ENCODE measurements around the gene GRID1. TPM values are rescaled to one million over a fixed set of nuclear protein-coding genes. Genes with fewer than 3 reads are reported as not detected.

The GRID1 gene
- total RNA-seq, 1 donor from 2014 or later, result 0.75 TPM

GRCh38 chr10:85787881-85788280 lies 578.7 kb downstream of the GRID1 start:
- Mint-ChIP-seq H3K36me3 (ENCODE audit: low read depth, unreplicated experiment) (no peaks in the 10 kb centered on the region), H3K27ac (ENCODE audit: unreplicated experiment) (no peak overlapping the region), H3K9me3 (ENCODE audit: unreplicated experiment) (peaks cover 2% of the 10 kb centered on the region), H3K4me3 (ENCODE audit: unreplicated experiment) (no peak overlapping the region), H3K27me3 (ENCODE audit: low read depth, unreplicated experiment) (peaks cover 6% of the 10 kb centered on the region), H3K4me1 (ENCODE audit: low read depth, unreplicated experiment) (no peaks in the 10 kb centered on the region)
- Histone ChIP-seq H3K9me3 (ENCODE audit: insufficient read depth, low read depth, low read length) (no peaks in the 10 kb centered on the region), H3K4me1 (ENCODE audit: insufficient read depth, low read length) (no peaks in the 10 kb centered on the region), H3K79me2 (ENCODE audit: insufficient read depth, low read length) (no peaks in the 10 kb centered on the region), H3K4me3 (ENCODE audit: insufficient read depth, low read depth, low read length) (no peak overlapping the region), H3K9ac (ENCODE audit: low read length) (no peak overlapping the region), H3K4me2 (ENCODE audit: low read length) (no peak overlapping the region), H4K20me1 (ENCODE audit: insufficient read depth, low read length) (no peaks in the 10 kb centered on the region), H2AFZ (ENCODE audit: low read depth, low read length) (no peak overlapping the region), H3K36me3 (ENCODE audit: insufficient read depth, low read length) (no peaks in the 10 kb centered on the region), H3K27me3 (ENCODE audit: insufficient read depth, low read length) (no peaks in the 10 kb centered on the region), H3K27ac (ENCODE audit: low read depth, low read length) (no peak overlapping the region)
- FAIRE-seq (no peak), DNase-seq (ENCODE audit: low read depth) (no peak)
- TF ChIP-seq EZH2 (IDR thresholded peaks at IDR 0.05; ENCODE audit: insufficient read depth, low read length) (no peak), CTCF (IDR thresholded peaks at IDR 0.05; ENCODE audit: insufficient read depth, low read depth, low read length) (no peak)

GRCh38 chr10:85787393-85787792 lies 579.2 kb downstream of the GRID1 start:
- TF ChIP-seq CTCF (IDR thresholded peaks at IDR 0.05; ENCODE audit: insufficient read depth, low read depth, low read length), result no peak
- TF ChIP-seq EZH2 (IDR thresholded peaks at IDR 0.05; ENCODE audit: insufficient read depth, low read length), result no peak
- H3K27ac Mint-ChIP-seq (ENCODE audit: unreplicated experiment), result no peak overlapping the region

GRCh38 chr10:85786401-85786899 lies 580.1 kb downstream of the GRID1 start:
- H3K27me3 ChIP-seq (ENCODE audit: insufficient read depth, low read length), result no peaks in the 10 kb centered on the region
- H4K20me1 ChIP-seq (ENCODE audit: insufficient read depth, low read length), result no peaks in the 10 kb centered on the region
- Mint-ChIP-seq H3K9me3 (ENCODE audit: unreplicated experiment) (no peaks in the 10 kb centered on the region), H3K4me1 (ENCODE audit: low read depth, unreplicated experiment) (no peaks in the 10 kb centered on the region), H3K27ac (ENCODE audit: unreplicated experiment) (no peak overlapping the region), H3K36me3 (ENCODE audit: low read depth, unreplicated experiment) (no peaks in the 10 kb centered on the region), H3K4me3 (ENCODE audit: unreplicated experiment) (no peak overlapping the region), H3K27me3 (ENCODE audit: low read depth, unreplicated experiment) (peaks cover 6% of the 10 kb centered on the region)
- no peak overlapping the region for H3K27ac ChIP-seq (ENCODE audit: low read depth, low read length)
- H3K4me3 ChIP-seq (ENCODE audit: insufficient read depth, low read depth, low read length), result no peak overlapping the region
- H3K9me3 ChIP-seq (ENCODE audit: insufficient read depth, low read depth, low read length), result no peaks in the 10 kb centered on the region
- FAIRE-seq, result no peak
- no peaks in the 10 kb centered on the region for H3K4me1 ChIP-seq (ENCODE audit: insufficient read depth, low read length)
- TF ChIP-seq EZH2 (IDR thresholded peaks at IDR 0.05; ENCODE audit: insufficient read depth, low read length) (no peak), CTCF (IDR thresholded peaks at IDR 0.05; ENCODE audit: insufficient read depth, low read depth, low read length) (no peak)
- no peak overlapping the region for H3K9ac ChIP-seq (ENCODE audit: low read length)
- DNase-seq (ENCODE audit: low read depth), result no peak
- H3K36me3 ChIP-seq (ENCODE audit: insufficient read depth, low read length), result no peaks in the 10 kb centered on the region
- H3K79me2 ChIP-seq (ENCODE audit: insufficient read depth, low read length), result no peaks in the 10 kb centered on the region
- H3K4me2 ChIP-seq (ENCODE audit: low read length), result no peak overlapping the region
- no peak overlapping the region for H2AFZ ChIP-seq (ENCODE audit: low read depth, low read length)

More at GRCh38 chr10:85787393-85787792, 579.2 kb downstream of the GRID1 start:
- Histone ChIP-seq H3K36me3 (ENCODE audit: insufficient read depth, low read length) (no peaks in the 10 kb centered on the region), H3K4me2 (ENCODE audit: low read length) (no peak overlapping the region), H3K27ac (ENCODE audit: low read depth, low read length) (no peak overlapping the region), H3K4me3 (ENCODE audit: insufficient read depth, low read depth, low read length) (no peak overlapping the region), H2AFZ (ENCODE audit: low read depth, low read length) (no peak overlapping the region), H3K9ac (ENCODE audit: low read length) (no peak overlapping the region), H3K9me3 (ENCODE audit: insufficient read depth, low read depth, low read length) (no peaks in the 10 kb centered on the region), H4K20me1 (ENCODE audit: insufficient read depth, low read length) (no peaks in the 10 kb centered on the region), H3K4me1 (ENCODE audit: insufficient read depth, low read length) (no peaks in the 10 kb centered on the region), H3K27me3 (ENCODE audit: insufficient read depth, low read length) (no peaks in the 10 kb centered on the region), H3K79me2 (ENCODE audit: insufficient read depth, low read length) (no peaks in the 10 kb centered on the region)
- Mint-ChIP-seq H3K4me3 (ENCODE audit: unreplicated experiment) (no peak overlapping the region), H3K4me1 (ENCODE audit: low read depth, unreplicated experiment) (no peaks in the 10 kb centered on the region), H3K27me3 (ENCODE audit: low read depth, unreplicated experiment) (peaks cover 6% of the 10 kb centered on the region), H3K36me3 (ENCODE audit: low read depth, unreplicated experiment) (no peaks in the 10 kb centered on the region), H3K9me3 (ENCODE audit: unreplicated experiment) (peaks cover 2% of the 10 kb centered on the region)
- DNase-seq (ENCODE audit: low read depth), result no peak
- no peak for FAIRE-seq
